ENCODE results near the gene FRMPD2. TPM values are rescaled to one million over a fixed set of nuclear protein-coding genes. Genes with fewer than 3 reads are reported as not detected.

FRMPD2 gene
- total RNA-seq, 1 experiment from 2014 or later = not detected

DNA sequence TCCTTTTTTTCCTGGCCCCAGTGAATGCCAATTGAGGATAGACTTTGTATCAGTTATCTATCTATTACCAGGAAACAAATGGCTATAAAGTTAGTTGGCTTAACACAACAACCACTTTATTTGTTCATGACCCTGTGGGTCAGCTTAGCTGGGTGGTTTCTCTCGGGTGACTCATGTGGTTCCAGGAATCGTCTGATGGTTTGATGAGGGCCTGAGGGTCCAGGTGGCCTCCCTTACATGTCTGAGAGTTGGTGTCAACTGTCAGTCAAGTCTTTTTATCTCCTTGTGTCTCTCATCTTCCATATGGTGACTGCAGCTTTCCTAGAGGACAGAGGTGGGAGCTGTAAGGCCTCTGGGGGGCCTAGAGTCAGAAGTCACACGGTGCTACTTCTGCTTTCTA, 16.7 kb upstream of the FRMPD2 start:
- H3K27ac ChIP-seq (ENCODE audit: low read depth, low read length, poor library complexity, severe bottlenecking) = no peak overlapping the region
- TF ChIP-seq EZH2 (IDR thresholded peaks at IDR 0.05; ENCODE audit: borderline replicate concordance, low read depth, low read length, poor library complexity, severe bottlenecking) = no peak
- TF ChIP-seq, protein P1, sequence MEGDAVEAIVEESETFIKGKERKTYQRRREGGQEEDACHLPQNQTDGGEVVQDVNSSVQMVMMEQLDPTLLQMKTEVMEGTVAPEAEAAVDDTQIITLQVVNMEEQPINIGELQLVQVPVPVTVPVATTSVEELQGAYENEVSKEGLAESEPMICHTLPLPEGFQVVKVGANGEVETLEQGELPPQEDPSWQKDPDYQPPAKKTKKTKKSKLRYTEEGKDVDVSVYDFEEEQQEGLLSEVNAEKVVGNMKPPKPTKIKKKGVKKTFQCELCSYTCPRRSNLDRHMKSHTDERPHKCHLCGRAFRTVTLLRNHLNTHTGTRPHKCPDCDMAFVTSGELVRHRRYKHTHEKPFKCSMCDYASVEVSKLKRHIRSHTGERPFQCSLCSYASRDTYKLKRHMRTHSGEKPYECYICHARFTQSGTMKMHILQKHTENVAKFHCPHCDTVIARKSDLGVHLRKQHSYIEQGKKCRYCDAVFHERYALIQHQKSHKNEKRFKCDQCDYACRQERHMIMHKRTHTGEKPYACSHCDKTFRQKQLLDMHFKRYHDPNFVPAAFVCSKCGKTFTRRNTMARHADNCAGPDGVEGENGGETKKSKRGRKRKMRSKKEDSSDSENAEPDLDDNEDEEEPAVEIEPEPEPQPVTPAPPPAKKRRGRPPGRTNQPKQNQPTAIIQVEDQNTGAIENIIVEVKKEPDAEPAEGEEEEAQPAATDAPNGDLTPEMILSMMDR (conservative IDR thresholded peaks at IDR 0.05; ENCODE audit: low read depth, low read length) = no peak
- no peaks in the 10 kb centered on the region for H3K4me1 ChIP-seq (ENCODE audit: insufficient read depth, low read length, poor library complexity, severe bottlenecking)
- no TSS peak for BruUV-seq (replicated peaks)
- DNase-seq (ENCODE audit: low spot score) = no peak
- POLR2A ChIA-PET (ENCODE audit: low non-redundant PET) = no interaction called here
- intact Hi-C loops (cut with micrococcal nuclease; ENCODE audit: unreplicated experiment) = no loop called here
- H3K27me3 ChIP-seq (replicated peaks; ENCODE audit: insufficient read depth, low read depth, low read length, poor library complexity) = no peaks in the 10 kb centered on the region
- CTCF ChIA-PET = no interaction called here
- no peaks in the 10 kb centered on the region for H3K36me3 ChIP-seq (ENCODE audit: insufficient read depth, low read length, poor library complexity, severe bottlenecking)
- H3K9me3 ChIP-seq (ENCODE audit: low read depth, low read length, poor library complexity, severe bottlenecking) = no peaks in the 10 kb centered on the region
- no peak overlapping the region for H3K4me3 ChIP-seq (ENCODE audit: low read depth, low read length, poor library complexity, severe bottlenecking)

DNA sequence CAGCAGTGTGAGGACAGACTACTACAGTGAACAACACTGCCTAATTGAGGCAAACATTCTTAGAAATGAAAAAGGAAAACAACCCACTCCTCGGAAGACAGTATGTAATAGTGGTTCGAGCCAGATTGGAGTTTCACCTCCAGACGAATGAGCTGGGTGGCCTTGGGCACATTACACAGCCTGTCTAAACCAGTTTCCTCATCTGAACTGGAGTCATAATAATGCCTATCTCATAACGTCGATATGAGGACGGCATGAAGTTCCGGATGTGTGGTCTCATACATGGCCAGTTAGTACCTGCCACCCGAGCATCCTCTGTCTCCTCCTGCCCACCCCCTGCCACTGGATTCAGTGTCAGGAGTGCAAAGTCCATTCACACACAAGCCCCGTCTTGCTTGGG, 15.8 kb upstream of the FRMPD2 start:
- intact Hi-C loops (cut with micrococcal nuclease; ENCODE audit: unreplicated experiment) = no loop called here

DNA sequence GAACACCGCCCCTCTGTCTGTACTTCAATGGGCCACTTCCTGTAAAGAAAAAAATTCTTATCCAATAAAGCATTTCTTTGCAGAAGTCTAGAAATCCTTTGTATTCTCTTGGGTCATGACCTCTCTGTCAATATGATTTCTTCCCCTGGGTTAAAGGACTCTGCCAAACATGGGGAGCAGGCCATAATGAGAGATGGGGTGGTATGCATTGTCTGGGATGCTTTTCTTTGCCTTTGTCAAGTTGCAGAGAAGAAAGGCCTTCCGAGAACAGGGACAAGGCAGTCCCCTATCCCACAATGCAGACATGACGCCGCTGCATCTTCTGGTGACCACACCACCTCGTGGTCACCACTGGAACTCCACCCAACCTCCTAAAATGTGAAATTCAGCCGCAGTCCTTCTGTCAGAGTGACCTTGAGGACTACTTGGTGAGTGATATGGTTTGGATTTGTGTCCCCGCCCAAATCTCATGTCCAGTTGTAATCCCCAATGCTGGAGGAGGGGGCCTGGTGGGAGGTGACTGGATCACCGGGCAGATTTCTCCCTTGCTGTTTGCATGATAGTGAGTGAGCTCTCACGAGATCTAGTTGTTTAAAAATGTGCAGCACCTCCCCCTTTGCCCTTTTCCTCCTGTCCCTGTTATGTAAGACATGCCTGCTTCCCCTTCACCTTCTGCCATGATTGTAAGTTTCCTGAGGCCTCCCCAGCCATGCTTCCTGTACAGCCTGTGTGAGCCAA, 15.2 kb upstream of the FRMPD2 start:
- no peak for TF ChIP-seq EZH2 (IDR thresholded peaks at IDR 0.05; ENCODE audit: borderline replicate concordance, low read depth, low read length, poor library complexity, severe bottlenecking)
- TF ChIP-seq, protein P1 (conservative IDR thresholded peaks at IDR 0.05; ENCODE audit: low read depth, low read length) = peak; percentile 80
- H3K27me3 ChIP-seq (replicated peaks; ENCODE audit: insufficient read depth, low read depth, low read length, poor library complexity) = no peaks in the 10 kb centered on the region
- CTCF ChIA-PET = interaction anchor here (1.1 kb wide), 1 partner anchor 75 kb away, joined by 6 read pairs; no protein-coding TSS in a partner anchor
- H3K36me3 ChIP-seq (ENCODE audit: insufficient read depth, low read length, poor library complexity, severe bottlenecking) = no peaks in the 10 kb centered on the region
- intact Hi-C loops (cut with micrococcal nuclease; ENCODE audit: unreplicated experiment) = loop anchor here (1.0 kb wide), 1 partner anchor 74 kb away; no protein-coding TSS in a partner anchor
- H3K9me3 ChIP-seq (ENCODE audit: low read depth, low read length, poor library complexity, severe bottlenecking) = no peaks in the 10 kb centered on the region
- POLR2A ChIA-PET (ENCODE audit: low non-redundant PET) = no interaction called here
- no TSS peak for BruUV-seq (replicated peaks)
- DNase-seq (ENCODE audit: low spot score) = peak; percentile 72
- H3K27ac ChIP-seq (ENCODE audit: low read depth, low read length, poor library complexity, severe bottlenecking) = no peak overlapping the region
- H3K4me1 ChIP-seq (ENCODE audit: insufficient read depth, low read length, poor library complexity, severe bottlenecking) = peaks cover 4% of the 10 kb centered on the region
- H3K4me3 ChIP-seq (ENCODE audit: low read depth, low read length, poor library complexity, severe bottlenecking) = no peak overlapping the region

More for the DNA sequence above, 15.8 kb upstream of the FRMPD2 start:
- no peak for TF ChIP-seq EZH2 (IDR thresholded peaks at IDR 0.05; ENCODE audit: borderline replicate concordance, low read depth, low read length, poor library complexity, severe bottlenecking)
- TF ChIP-seq, protein P1 (conservative IDR thresholded peaks at IDR 0.05; ENCODE audit: low read depth, low read length) = no peak
- no peaks in the 10 kb centered on the region for H3K9me3 ChIP-seq (ENCODE audit: low read depth, low read length, poor library complexity, severe bottlenecking)
- POLR2A ChIA-PET (ENCODE audit: low non-redundant PET) = no interaction called here
- H3K36me3 ChIP-seq (ENCODE audit: insufficient read depth, low read length, poor library complexity, severe bottlenecking) = no peaks in the 10 kb centered on the region
- CTCF ChIA-PET = interaction anchor here (1.1 kb wide), 1 partner anchor 76 kb away, joined by 6 read pairs; no protein-coding TSS in a partner anchor
- no peaks in the 10 kb centered on the region for H3K27me3 ChIP-seq (replicated peaks; ENCODE audit: insufficient read depth, low read depth, low read length, poor library complexity)
- peaks cover 4% of the 10 kb centered on the region for H3K4me1 ChIP-seq (ENCODE audit: insufficient read depth, low read length, poor library complexity, severe bottlenecking)
- no peak overlapping the region for H3K4me3 ChIP-seq (ENCODE audit: low read depth, low read length, poor library complexity, severe bottlenecking)
- H3K27ac ChIP-seq (ENCODE audit: low read depth, low read length, poor library complexity, severe bottlenecking) = no peak overlapping the region
- no TSS peak for BruUV-seq (replicated peaks)
- no peak for DNase-seq (ENCODE audit: low spot score)
